HG02798 (cell line): Measurements from ENCODE around the gene BFSP1.

Experiments
- ATAC-seq: cut with Tn5 transposase; IDR thresholded peaks from one replicate; pipeline ENCODE4 v1.9.1; 2021; ENCODE audit warnings: mild to moderate bottlenecking; ENCODE audit not compliant: unreplicated experiment, poor library complexity

The BFSP1 gene

GRCh38 chr20:17524560-17524959, 6.6 kb downstream of the BFSP1 start:
- no peak for ATAC-seq

GRCh38 chr20:17523326-17523725, 7.9 kb downstream of the BFSP1 start:
- no peak for ATAC-seq

- ATAC-seq, result no peak
Observed at GRCh38 chr20:17522528-17522927, 8.7 kb downstream of the BFSP1 start.

- no peak for ATAC-seq
Observed at GRCh38 chr20:17520583-17520982, 10.6 kb downstream of the BFSP1 start.

- ATAC-seq, result no peak
Observed at GRCh38 chr20:17519606-17520285, 11.4 kb downstream of the BFSP1 start.

- ATAC-seq, result no peak
Observed at GRCh38 chr20:17518339-17519052, 12.7 kb downstream of the BFSP1 start.

- no peak for ATAC-seq
Observed at GRCh38 chr20:17515053-17515452, 16.1 kb downstream of the BFSP1 start.

- no peak for ATAC-seq
Observed at GRCh38 chr20:17513939-17514338, 17.2 kb downstream of the BFSP1 start.

GRCh38 chr20:17511401-17511800, 19.8 kb downstream of the BFSP1 start:
- no peak for ATAC-seq

- ATAC-seq, result no peak
Observed at GRCh38 chr20:17510548-17510947, 20.6 kb downstream of the BFSP1 start.

GRCh38 chr20:17508756-17509155, 22.4 kb downstream of the BFSP1 start:
- ATAC-seq, result no peak

- ATAC-seq, result no peak
Observed at GRCh38 chr20:17507531-17507930, 23.6 kb downstream of the BFSP1 start.

- ATAC-seq, result no peak
Observed at GRCh38 chr20:17507032-17507431, 24.1 kb downstream of the BFSP1 start.

GRCh38 chr20:17505636-17506517, 25.3 kb downstream of the BFSP1 start:
- no peak for ATAC-seq

GRCh38 chr20:17504898-17505635, 26.1 kb downstream of the BFSP1 start:
- peak; percentile 66 for ATAC-seq

GRCh38 chr20:17504066-17504897, 26.9 kb downstream of the BFSP1 start:
- peak; percentile 17 for ATAC-seq

GRCh38 chr20:17503301-17504065, 27.7 kb downstream of the BFSP1 start:
- no peak for ATAC-seq

- no peak for ATAC-seq
Observed at GRCh38 chr20:17502105-17502504, 29.1 kb downstream of the BFSP1 start.

- no peak for ATAC-seq
Observed at GRCh38 chr20:17501701-17502100, 29.5 kb downstream of the BFSP1 start.
